Activated T-cell treated with anti-CD3 and anti-CD28 coated beads, Interleukin-2, amount 50 U/mL, for 1 hour (primary cell): ENCODE results near the gene XYLT2.
A peak's percentile ranks its signal among the peaks of the same experiment; 100 is the strongest.

Experiments used
- DNase-seq: peaks from one replicate; pipeline ENCODE4 v3.0.0-alpha.2; 2020

Gene XYLT2

DNA sequence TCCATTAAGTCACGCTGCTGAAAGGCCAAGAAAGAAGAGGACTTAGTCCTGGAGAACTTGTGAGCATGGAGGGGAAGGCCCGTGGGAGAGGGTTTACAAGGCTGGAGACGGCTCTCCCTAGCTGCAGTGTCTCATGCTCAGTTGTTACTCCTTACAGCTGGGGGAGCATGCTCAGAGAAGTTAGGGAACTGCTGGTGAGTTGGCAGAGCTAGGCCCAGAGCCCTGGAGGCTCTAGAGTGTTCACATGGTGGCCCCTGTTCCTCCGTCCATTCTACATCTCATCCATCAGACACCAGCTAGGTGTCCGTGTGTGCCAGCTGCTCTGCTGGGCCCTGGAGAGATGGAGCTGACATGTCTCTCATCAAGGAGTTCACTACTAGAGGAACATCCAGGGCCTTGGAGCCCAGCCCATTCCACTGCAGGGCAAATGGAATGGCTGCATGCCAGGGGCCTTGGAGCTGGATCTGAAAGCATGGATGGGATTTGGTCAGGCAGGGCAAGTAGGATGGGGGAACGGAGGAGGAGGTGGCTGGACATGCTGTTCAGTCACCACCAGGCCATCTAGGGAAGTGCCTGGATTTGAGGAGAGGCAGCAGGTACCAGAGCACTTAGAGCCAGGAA lies 6.3 kb downstream of the XYLT2 start:
- DNase-seq = peak; percentile 10

DNA sequence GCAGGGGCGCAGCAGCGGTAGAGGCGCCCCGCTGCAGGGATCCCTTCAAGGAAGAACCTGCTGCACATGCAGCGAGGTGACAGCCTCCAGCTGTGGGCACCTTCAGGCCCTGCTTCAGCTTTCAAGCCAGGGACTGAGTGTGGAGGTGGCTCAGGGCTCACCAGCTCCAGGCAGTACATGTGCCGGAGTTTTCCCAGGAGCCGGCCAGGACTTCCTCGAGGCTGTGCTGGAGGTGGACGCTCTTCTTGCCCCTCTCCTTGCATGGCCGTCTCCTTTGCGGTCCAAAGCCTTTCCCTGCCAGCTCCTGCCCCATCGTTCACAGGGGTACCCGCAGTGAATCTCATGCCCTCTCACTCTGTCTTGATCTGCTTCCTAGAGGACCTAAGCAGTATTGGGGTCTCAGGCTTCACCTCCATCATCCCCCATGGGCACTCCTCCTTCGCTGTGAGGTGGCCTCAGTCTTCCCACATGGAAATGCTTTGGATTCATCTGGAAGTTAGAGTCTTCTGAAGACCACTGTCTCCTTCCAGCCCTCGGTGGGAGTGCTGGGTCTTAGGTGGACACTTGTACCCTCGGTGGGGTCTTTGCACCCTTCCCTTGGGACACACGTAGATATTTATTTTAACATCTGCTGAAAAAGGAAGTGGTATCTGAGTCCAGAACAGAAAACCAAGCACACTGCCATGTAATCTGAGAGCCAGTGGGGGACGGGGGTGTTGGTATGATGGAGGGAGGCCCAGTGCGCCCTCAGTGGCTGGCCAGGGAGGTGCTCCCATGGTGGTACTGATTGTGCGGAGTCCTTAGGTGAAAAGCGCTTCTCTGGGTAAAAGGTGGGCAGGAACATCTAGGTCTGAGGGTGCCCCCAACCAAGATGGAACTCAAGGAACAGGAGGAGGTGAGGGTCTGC lies 7.0 kb downstream of the XYLT2 start:
- peak; percentile 11 for DNase-seq

DNA sequence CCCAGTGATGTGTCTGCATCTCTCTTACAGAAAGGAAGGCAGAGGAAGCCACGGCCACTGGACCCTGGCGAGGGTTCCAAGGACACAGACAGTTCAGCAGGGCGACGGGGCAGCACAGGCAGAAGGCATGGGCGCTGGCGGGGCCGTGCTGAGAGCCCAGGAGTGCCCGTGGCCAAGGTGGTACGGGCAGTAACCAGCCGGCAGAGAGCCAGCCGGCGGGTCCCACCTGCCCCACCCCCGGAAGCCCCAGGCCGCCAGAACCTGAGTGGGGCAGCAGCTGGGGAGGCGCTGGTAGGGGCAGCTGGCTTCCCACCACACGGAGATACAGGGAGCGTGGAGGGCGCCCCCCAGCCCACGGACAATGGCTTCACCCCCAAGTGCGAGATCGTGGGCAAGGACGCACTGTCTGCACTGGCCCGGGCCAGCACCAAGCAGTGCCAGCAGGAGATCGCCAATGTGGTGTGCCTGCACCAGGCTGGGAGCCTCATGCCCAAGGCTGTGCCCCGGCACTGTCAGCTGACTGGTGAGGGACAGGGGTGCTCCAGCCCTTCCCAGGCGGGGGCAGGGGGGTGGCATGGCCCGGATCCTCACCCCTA lies 7.8 kb downstream of the XYLT2 start:
- DNase-seq = peak; percentile 11

- peak; percentile 10 for DNase-seq
Measured at GRCh38 chr17:50354198-50354597, 8.3 kb downstream of the XYLT2 start.

DNA sequence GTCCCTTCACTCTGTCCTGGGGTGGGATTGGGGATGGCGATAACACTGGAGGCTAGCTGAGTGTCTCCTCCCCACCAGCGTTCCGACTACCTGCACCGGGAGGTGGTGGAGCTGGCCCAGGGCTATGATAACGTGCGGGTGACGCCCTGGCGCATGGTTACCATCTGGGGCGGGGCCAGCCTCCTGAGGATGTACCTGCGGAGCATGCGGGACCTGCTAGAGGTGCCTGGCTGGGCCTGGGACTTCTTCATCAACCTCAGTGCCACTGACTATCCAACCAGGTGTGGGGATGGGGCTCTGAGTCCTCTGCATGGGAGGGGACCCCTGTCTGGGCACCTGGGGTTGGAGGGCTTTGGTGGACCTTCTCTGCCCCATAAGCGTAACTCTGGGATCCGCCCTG lies 8.8 kb downstream of the XYLT2 start:
- DNase-seq = peak; percentile 12

DNA sequence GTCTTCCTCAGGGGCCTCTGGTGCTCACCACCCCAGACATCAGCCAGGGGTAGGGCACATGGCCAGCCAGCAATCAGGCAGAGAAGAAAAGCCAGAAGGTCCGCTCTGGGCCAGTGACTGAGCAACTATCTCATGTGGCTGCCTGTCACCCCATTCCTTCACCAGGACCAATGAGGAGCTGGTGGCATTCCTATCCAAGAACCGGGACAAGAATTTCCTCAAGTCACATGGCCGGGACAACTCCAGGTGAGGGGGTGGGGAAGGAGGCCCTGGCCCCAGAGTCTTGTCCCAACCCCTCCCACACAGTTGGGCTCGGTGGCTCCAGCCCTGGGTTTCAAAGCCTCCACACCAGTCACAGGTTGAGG lies 9.4 kb downstream of the XYLT2 start:
- DNase-seq = peak; percentile 10

DNA sequence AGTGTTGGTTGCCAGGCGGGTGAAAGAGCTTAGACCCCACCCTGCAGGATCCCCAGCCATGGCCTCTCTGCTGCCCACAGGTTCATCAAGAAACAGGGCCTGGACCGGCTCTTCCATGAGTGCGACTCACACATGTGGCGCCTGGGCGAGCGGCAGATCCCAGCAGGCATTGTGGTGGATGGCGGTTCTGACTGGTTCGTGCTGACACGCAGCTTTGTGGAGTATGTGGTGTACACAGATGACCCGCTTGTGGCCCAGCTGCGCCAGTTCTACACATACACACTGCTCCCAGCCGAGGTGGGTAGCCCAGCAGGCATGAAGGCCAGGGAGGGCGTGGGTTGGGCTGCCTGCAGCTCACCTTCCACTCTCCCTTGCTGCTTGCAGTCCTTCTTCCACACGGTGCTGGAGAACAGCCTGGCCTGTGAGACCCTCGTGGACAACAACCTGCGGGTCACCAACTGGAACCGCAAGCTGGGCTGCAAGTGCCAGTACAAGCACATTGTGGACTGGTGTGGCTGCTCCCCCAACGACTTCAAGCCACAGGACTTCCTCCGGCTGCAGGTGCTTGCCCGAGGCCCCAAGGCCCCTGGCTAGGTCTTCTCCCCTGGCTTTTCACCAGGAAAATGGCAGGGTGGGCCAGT lies 9.9 kb downstream of the XYLT2 start:
- peak; percentile 15 for DNase-seq

DNA sequence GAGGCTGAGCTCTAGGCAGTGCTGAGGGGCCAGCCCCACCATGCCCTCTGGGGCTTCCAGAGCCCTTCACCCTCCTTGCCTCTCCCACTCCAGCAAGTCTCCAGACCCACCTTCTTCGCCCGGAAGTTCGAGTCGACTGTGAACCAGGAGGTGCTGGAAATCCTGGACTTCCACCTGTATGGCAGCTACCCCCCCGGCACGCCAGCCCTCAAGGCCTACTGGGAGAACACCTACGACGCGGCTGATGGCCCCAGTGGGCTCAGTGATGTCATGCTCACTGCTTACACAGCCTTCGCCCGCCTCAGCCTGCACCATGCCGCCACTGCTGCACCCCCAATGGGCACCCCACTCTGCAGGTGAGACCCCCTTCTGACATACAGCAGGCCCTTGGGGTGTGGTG lies 10.5 kb downstream of the XYLT2 start:
- DNase-seq = peak; percentile 15

GRCh38 chr17:50356892-50357510 lies 11.1 kb downstream of the XYLT2 start:
- DNase-seq = peak; percentile 8

GRCh38 chr17:50358177-50358576 lies 12.3 kb downstream of the XYLT2 start:
- DNase-seq = no peak

GRCh38 chr17:50359005-50359699 lies 13.2 kb downstream of the XYLT2 start:
- DNase-seq = peak; percentile 12

GRCh38 chr17:50359998-50360461 lies 14.1 kb downstream of the XYLT2 start:
- peak; percentile 15 for DNase-seq

DNA sequence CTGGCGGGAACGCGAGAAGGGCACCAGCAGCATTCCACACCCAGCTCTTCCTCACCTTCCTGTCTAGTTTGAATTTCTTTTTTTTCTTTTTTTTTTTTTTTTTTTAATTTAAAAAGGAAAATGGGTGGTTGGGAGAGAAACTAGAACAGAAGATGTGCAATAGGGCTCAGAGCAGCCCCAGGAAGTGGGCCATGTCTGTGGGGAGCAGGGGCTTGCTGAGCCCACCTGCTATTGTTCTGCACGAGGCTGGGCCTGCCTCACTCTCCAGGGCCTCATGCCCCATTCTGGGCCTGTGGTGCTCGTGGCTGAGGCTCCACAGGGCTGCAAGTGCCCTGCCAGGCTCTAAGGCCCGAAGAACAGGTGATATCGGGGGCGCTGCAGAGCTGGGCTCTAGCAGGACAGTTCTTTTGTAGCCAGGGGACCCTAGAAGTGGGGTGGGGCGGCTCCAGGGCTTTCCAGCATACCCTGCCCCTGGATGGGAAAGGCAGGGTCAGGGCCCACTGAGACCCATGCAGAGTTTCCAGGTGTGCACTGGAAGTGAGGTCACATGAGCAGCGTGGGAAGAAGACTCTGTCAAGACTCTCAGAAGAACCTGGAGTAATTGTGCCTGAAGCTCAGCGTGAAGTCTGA lies 14.7 kb downstream of the XYLT2 start:
- DNase-seq = no peak

DNA sequence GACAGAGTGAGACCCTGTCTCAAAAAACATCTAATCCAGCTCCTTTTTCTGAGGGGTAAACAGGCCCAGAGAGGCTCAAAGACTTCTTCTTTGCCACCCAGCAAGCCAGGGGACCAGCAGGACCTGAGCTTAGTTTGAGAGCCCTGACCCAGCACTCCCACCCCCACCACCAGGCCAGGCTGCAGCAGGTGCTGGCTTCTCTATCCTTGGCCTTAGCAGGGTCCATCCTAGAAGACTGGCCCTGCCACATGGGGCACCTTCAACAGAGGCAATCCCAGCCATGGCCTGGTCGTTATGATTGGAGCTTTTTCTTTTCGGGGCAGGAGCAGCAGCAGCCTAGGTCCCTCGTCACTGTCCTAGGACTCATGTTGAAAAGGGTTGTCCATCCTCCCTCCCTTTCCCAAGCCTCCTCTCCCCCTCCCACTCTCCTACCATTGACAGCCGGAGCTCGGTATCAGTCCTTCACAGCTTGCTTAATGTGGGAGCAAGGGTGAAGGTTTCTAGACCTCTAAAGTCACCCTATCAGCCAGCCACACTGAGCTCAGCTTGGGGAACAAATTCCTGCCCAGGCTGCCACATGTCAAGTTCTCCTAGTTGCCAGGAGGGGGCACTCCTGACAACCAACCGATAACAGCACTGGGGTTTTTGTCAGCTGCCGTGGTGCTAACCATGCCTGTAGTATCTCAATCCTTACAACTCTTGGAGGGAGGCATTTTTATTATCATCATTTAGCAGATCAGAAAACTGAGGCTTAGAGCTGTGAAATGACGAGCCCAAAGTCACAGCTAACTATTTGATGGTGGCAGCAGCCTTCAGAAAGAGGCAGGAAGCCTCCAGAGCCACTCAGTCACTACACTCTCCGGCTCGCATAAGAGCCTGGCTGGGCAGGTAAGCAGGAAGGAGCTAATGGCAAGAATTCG lies 15.9 kb downstream of the XYLT2 start:
- peak; percentile 54 for DNase-seq

DNA sequence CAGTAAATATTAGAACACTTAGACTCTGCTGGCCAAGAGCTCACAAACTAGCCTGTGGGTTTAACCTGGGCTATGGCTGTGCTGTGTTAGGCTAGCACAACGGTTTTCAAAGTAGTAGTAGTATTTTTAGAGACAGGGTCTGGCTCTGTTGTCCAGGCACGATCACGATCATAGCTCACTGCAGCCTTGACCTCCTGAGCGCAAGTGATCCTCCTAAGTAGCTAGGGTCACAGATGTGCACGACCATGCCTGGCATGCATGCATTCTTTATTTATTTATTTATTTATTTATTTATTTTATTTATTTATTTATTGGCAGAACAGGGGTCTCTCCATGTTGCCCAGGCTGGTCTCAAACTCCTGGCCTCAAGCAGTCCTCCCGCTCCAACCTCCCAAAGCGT lies 16.7 kb downstream of the XYLT2 start:
- no peak for DNase-seq

- DNase-seq = no peak
Measured at GRCh38 chr17:50363217-50364060, 17.5 kb downstream of the XYLT2 start.

DNA sequence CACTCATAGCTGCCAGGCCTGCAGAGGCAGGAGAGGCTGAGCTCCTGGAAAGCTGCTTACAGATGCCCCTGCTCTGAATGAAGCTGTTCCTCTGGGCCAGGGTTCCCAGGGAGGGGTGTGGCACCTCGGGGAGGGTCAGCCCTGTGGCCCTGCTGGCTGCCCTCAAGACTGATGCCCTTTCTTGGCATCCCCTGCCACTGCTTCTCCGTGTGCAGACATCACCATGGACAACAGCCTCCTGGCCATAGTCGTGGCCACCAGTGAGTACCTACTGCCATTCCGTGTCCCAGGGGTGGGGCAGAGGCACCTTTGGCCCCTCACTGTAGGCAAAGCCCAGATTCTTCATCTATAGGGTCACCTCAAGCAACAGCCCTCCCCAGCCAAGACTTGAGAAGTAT lies 18.1 kb downstream of the XYLT2 start:
- no peak for DNase-seq

- no peak for DNase-seq
Measured at GRCh38 chr17:50364715-50365114, 18.8 kb downstream of the XYLT2 start.

DNA sequence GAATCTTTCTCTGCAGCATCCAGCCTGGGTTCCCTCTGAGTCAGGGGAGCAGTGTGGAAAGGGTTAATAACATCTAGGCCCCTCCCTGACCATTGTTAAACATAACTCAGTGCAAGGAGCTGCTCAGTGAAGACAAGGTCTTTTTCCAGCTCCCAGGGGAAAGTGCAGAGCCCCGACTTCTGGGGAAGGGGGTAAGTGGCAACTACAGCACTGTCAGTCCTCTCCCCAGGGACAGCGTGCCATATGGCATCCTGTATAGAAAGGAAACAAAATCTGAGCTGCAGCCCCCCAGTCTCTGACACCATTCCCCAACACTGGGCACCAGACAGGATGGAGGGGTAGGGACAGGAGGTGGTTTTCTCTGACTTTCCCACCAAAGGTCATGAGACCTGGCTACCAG lies 19.2 kb downstream of the XYLT2 start:
- DNase-seq = no peak
